Measurements from ENCODE around the gene MSH5.

DNA sequence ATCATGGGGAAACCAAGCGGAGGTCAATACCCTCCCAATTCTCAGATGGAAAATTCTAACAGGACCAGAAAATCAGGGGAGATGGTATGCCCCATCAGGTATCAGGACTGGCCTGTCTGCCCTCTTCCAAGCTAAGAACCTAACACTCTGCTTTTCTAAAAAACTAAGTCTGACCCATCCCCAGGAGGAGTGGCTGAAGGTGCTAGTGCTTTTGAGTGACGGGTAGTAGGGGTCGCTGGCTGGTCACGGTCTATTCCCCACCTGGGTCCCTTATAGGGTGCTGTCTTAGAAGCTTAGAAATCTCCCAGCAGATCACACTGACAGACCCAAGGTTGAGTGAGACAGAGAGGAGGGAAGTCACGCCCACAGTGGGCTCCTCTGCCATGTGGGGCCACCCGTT is 46.3 kb upstream of the MSH5 start:
- TF ChIP-seq, protein P1, sequence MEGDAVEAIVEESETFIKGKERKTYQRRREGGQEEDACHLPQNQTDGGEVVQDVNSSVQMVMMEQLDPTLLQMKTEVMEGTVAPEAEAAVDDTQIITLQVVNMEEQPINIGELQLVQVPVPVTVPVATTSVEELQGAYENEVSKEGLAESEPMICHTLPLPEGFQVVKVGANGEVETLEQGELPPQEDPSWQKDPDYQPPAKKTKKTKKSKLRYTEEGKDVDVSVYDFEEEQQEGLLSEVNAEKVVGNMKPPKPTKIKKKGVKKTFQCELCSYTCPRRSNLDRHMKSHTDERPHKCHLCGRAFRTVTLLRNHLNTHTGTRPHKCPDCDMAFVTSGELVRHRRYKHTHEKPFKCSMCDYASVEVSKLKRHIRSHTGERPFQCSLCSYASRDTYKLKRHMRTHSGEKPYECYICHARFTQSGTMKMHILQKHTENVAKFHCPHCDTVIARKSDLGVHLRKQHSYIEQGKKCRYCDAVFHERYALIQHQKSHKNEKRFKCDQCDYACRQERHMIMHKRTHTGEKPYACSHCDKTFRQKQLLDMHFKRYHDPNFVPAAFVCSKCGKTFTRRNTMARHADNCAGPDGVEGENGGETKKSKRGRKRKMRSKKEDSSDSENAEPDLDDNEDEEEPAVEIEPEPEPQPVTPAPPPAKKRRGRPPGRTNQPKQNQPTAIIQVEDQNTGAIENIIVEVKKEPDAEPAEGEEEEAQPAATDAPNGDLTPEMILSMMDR (conservative IDR thresholded peaks at IDR 0.05), result no peak
- no peak for TF ChIP-seq ZFX (IDR thresholded peaks at IDR 0.05)

All from C4-2B (cell line).